Measurements from ENCODE around the gene DGCR6. TPM values are rescaled to one million over a fixed set of nuclear protein-coding genes. Genes with fewer than 3 reads are reported as not detected.
"Not testable (repeated sequence)": the region's sequence is repeated elsewhere in the genome, so short reads cannot be mapped to it uniquely, and the experiment has no call there.

DGCR6 gene
- 2.1 and 6.7 TPM in 2 replicates for total RNA-seq (2014; rRNA removed; shearing (Covaris generic); ENCODE audit: low replicate concordance)

DNA sequence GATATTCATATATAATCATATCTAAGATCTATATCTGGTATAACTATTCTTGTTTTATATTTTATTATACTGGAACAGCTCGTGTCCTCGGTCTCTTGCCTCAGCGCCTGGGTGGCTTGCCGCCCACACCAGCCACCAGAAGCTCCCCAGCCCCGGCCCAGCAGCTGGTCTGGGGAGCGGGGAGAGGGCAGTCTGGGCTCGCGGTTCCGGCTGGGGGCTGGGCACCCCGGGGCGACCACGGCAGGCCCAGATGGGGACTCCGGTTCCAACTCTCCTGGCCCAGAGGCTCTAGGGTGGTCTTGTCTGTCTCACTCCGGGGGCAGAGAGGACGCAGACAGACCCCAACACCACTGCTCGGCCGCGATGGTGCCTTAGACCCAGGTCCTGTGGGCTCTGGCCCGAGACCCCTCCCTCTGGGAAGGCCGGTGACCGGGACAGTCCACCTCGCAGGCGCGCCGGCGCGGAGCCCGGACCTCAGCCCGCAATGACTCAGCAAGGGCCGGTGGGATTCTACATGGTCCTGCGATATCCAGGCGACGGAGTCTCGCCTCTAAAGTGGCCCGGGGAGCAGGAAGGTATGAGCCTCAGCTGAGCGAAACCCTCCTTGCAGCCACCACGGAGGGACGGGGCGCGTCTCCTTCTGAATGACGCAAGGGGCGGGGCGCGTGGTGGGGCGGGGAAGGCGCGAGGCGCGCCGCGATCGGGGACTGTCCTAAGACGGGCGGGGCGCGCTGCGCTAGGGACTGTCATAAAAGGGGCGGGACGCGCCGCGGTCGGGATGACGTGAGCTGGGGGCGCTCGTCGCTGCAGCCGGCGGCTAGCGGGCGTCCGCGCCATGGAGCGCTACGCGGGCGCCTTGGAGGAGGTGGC lies at the start of gene DGCR6:
Gene DGCR6 (plus strand): TSS at position 781 of the 870 bp plus-strand sequence. CDS start 55 bp downstream, at position 836.
- H3K4me3 ChIP-seq (ENCODE audit: low read length): no peak within 1 kb of the TSS

DNA sequence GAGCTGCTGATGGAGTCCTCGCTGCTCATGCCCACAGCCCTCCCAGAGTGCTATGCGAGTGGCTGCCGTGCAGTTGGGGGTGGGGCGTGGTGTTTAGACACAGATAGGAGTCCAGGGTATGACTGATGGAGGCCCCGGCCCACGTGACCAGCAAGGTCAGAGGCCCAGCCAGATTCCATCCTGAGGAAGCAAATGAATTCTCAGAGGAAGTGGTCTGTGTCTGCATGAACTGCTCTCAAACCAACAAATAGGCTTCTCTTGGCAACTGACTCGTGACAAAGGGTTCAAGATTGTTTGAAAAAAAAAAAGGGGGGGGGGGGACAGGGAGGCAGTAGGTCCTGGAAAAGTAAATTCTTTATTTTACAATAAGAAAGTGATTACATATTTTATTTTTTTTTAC lies 46.8 kb upstream of the DGCR6 start:
- not testable (repeated sequence) for H3K9me3 ChIP-seq (ENCODE audit: low read length); H3K4me1 ChIP-seq (ENCODE audit: low read length); H3K9ac ChIP-seq (ENCODE audit: low read length); H2AFZ ChIP-seq (ENCODE audit: low read length); H4K20me1 ChIP-seq (ENCODE audit: insufficient read depth, low read depth, low read length); H3K79me2 ChIP-seq (ENCODE audit: low read length); H3K4me3 ChIP-seq (ENCODE audit: low read length); H3K4me2 ChIP-seq (ENCODE audit: low read depth, low read length, poor library complexity, severe bottlenecking); H3K9me2 ChIP-seq (replicated peaks; ENCODE audit: insufficient read depth, low read length); H3K27ac ChIP-seq (ENCODE audit: low read length); DNase-seq; H3K36me3 ChIP-seq (ENCODE audit: insufficient read depth, low read length); H3K27me3 ChIP-seq (ENCODE audit: low read length)

More for the DNA sequence above, at the start of gene DGCR6:
- no peak for DNase-seq
- Histone ChIP-seq H3K79me2 (ENCODE audit: low read length) (no peaks in the 10 kb centered on the region), H3K9me3 (ENCODE audit: low read length) (no peaks in the 10 kb centered on the region), H2AFZ (ENCODE audit: low read length) (no peak within 1 kb of the TSS), H3K9me2 (replicated peaks; ENCODE audit: insufficient read depth, low read length) (no peaks in the 10 kb centered on the region), H3K27ac (ENCODE audit: low read length) (no peak within 1 kb of the TSS), H3K4me2 (ENCODE audit: low read depth, low read length, poor library complexity, severe bottlenecking) (no peak within 1 kb of the TSS), H3K27me3 (ENCODE audit: low read length) (no peaks in the 10 kb centered on the region), H3K36me3 (ENCODE audit: insufficient read depth, low read length) (no peaks in the 10 kb centered on the region), H3K4me1 (ENCODE audit: low read length) (no peaks in the 10 kb centered on the region), H3K9ac (ENCODE audit: low read length) (no peak within 1 kb of the TSS), H4K20me1 (ENCODE audit: insufficient read depth, low read depth, low read length) (no peaks in the 10 kb centered on the region)

DNA sequence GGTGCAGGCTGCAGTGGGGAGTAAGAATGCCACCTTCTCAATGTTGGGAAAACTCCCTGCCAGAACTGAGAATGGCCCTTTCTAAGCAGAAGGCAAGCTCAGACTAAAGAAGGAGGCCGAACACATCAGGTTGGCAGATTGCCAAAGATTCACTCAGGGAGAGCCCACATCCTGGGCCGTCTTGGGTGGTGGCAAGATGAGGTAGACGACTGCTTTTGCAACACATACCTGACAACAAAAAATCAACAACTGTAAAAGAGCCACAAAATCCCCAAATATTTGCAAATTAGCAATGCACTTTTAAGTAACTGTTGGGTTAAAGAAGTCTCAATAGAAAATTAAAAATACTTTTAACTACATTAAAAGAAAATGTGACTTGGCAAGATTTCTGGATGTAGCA lies 24.9 kb upstream of the DGCR6 start:
- H3K27me3 ChIP-seq (ENCODE audit: low read length); H3K36me3 ChIP-seq (ENCODE audit: insufficient read depth, low read length); H3K9me3 ChIP-seq (ENCODE audit: low read length); H4K20me1 ChIP-seq (ENCODE audit: insufficient read depth, low read depth, low read length); H3K4me3 ChIP-seq (ENCODE audit: low read length); H3K79me2 ChIP-seq (ENCODE audit: low read length); H3K27ac ChIP-seq (ENCODE audit: low read length); H2AFZ ChIP-seq (ENCODE audit: low read length); H3K9me2 ChIP-seq (replicated peaks; ENCODE audit: insufficient read depth, low read length); H3K4me2 ChIP-seq (ENCODE audit: low read depth, low read length, poor library complexity, severe bottlenecking); H3K4me1 ChIP-seq (ENCODE audit: low read length); H3K9ac ChIP-seq (ENCODE audit: low read length): not testable (repeated sequence)
- peak; percentile 38 for DNase-seq

DNA sequence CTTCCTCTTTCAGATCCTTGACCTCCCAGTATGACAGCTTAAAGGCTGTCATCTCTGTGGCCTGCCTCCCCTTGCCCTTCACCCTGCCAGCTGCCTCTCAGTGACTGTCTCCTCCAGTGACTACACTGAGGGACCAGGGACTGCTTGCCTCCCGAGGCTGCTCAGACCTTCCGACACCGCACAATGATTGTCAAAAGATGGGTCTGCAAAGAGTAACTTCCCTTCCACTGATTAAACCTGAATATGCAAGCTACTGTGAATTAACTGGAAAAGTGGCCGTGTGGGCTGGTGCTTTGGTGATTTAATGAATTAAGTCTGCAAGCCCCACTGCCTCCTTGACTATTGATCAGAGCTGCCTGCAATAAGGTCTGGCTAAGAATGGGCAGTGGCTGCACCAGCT lies 21.7 kb upstream of the DGCR6 start:
- H3K4me3 ChIP-seq (ENCODE audit: low read length): not testable (repeated sequence)

DNA sequence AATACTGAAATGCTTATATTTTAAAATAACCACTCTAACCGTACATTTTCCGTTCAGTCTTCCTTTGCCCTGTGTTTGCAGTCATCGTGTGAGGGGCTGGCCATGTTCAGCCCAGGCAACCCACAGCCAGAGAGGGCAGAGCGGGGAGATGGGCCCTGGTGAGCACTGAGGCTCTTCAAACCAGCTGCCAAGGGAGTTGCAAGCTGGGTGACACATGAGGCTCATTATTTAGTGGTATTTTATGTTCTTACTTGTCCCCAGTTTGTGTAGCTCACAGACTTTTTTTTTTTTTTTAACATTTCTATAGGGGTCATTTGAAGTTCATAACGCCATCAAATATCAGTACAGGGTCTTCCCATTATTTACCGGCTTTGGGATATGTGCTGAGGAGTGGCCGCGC lies 18.0 kb upstream of the DGCR6 start:
- no peak for DNase-seq
- no peaks in the 10 kb centered on the region for H3K27me3 ChIP-seq (ENCODE audit: low read length)
- no peaks in the 10 kb centered on the region for H3K79me2 ChIP-seq (ENCODE audit: low read length)
- no peak overlapping the region for H3K9ac ChIP-seq (ENCODE audit: low read length)
- H3K4me3 ChIP-seq (ENCODE audit: low read length): no peak overlapping the region
- H3K4me2 ChIP-seq (ENCODE audit: low read depth, low read length, poor library complexity, severe bottlenecking): no peak overlapping the region
- no peaks in the 10 kb centered on the region for H3K9me2 ChIP-seq (replicated peaks; ENCODE audit: insufficient read depth, low read length)
- H4K20me1 ChIP-seq (ENCODE audit: insufficient read depth, low read depth, low read length): no peaks in the 10 kb centered on the region
- no peaks in the 10 kb centered on the region for H3K9me3 ChIP-seq (ENCODE audit: low read length)
- H3K4me1 ChIP-seq (ENCODE audit: low read length): no peaks in the 10 kb centered on the region
- no peaks in the 10 kb centered on the region for H3K36me3 ChIP-seq (ENCODE audit: insufficient read depth, low read length)
- H2AFZ ChIP-seq (ENCODE audit: low read length): no peak overlapping the region
- H3K27ac ChIP-seq (ENCODE audit: low read length): no peak overlapping the region

More for the DNA sequence above, 21.7 kb upstream of the DGCR6 start:
- not testable (repeated sequence) for H3K36me3 ChIP-seq (ENCODE audit: insufficient read depth, low read length); H4K20me1 ChIP-seq (ENCODE audit: insufficient read depth, low read depth, low read length); H3K9me2 ChIP-seq (replicated peaks; ENCODE audit: insufficient read depth, low read length); H3K27me3 ChIP-seq (ENCODE audit: low read length); H2AFZ ChIP-seq (ENCODE audit: low read length); H3K9ac ChIP-seq (ENCODE audit: low read length); H3K79me2 ChIP-seq (ENCODE audit: low read length); H3K4me1 ChIP-seq (ENCODE audit: low read length); DNase-seq; H3K9me3 ChIP-seq (ENCODE audit: low read length); H3K4me2 ChIP-seq (ENCODE audit: low read depth, low read length, poor library complexity, severe bottlenecking); H3K27ac ChIP-seq (ENCODE audit: low read length)

DNA sequence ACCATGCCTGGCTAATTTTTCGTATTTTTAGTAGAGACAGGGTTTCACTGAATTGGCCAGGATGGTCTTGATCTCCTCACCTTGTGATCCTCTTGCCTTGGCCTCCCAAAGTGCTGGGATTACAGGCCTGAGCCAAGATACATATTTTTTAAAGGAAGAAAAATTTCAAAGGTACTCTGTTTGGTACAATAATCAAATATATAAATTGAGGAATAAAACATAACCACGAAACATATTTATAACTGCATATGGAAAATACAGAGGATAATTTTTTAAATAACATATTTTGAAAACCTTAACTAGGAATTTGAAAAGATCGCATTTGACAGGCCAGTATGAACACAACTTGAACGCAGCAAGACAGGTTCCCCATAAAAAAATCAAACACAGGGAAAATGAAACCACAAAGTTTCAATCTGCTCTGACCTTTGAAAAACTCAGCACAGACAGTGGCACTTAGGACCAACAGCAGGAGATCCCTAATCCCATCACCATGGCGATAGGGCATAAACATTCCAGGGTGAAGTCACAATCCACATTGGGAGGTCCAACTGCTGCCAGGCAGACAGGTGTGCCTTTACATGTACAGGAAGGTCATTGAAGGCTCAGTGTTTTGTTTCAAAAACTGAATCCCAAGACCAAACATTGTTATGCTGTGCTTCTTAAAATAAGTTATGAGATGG lies 15.5 kb upstream of the DGCR6 start:
- DNase-seq; H2AFZ ChIP-seq (ENCODE audit: low read length); H3K9me2 ChIP-seq (replicated peaks; ENCODE audit: insufficient read depth, low read length); H3K27ac ChIP-seq (ENCODE audit: low read length); H3K4me1 ChIP-seq (ENCODE audit: low read length); H3K9me3 ChIP-seq (ENCODE audit: low read length); H3K27me3 ChIP-seq (ENCODE audit: low read length); H3K4me3 ChIP-seq (ENCODE audit: low read length); H3K4me2 ChIP-seq (ENCODE audit: low read depth, low read length, poor library complexity, severe bottlenecking); H3K9ac ChIP-seq (ENCODE audit: low read length); H4K20me1 ChIP-seq (ENCODE audit: insufficient read depth, low read depth, low read length); H3K36me3 ChIP-seq (ENCODE audit: insufficient read depth, low read length); H3K79me2 ChIP-seq (ENCODE audit: low read length): not testable (repeated sequence)

DNA sequence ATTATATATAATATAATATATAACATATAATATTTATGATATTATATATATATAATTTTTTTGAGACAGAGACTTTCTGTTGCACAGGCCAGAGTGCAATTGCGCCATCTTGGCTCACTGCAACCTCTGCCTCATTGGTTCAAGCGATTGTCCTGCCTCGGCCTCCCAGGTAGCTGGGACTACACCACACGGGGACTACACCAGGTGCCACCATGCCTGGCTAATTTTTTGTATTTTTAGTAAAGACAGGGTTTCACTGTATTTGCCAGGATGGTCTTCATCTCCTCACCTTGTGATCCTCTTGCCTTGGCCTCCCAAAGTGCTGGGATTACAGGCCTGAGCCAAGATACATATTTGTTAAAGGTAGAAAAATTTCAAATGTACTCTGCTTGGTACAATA lies 12.3 kb upstream of the DGCR6 start:
- not testable (repeated sequence) for H4K20me1 ChIP-seq (ENCODE audit: insufficient read depth, low read depth, low read length); H3K4me3 ChIP-seq (ENCODE audit: low read length); H3K9ac ChIP-seq (ENCODE audit: low read length); H3K4me2 ChIP-seq (ENCODE audit: low read depth, low read length, poor library complexity, severe bottlenecking); H3K4me1 ChIP-seq (ENCODE audit: low read length); H3K79me2 ChIP-seq (ENCODE audit: low read length); H3K36me3 ChIP-seq (ENCODE audit: insufficient read depth, low read length); H3K9me3 ChIP-seq (ENCODE audit: low read length); H3K9me2 ChIP-seq (replicated peaks; ENCODE audit: insufficient read depth, low read length); H3K27ac ChIP-seq (ENCODE audit: low read length); H2AFZ ChIP-seq (ENCODE audit: low read length); DNase-seq; H3K27me3 ChIP-seq (ENCODE audit: low read length)

DNA sequence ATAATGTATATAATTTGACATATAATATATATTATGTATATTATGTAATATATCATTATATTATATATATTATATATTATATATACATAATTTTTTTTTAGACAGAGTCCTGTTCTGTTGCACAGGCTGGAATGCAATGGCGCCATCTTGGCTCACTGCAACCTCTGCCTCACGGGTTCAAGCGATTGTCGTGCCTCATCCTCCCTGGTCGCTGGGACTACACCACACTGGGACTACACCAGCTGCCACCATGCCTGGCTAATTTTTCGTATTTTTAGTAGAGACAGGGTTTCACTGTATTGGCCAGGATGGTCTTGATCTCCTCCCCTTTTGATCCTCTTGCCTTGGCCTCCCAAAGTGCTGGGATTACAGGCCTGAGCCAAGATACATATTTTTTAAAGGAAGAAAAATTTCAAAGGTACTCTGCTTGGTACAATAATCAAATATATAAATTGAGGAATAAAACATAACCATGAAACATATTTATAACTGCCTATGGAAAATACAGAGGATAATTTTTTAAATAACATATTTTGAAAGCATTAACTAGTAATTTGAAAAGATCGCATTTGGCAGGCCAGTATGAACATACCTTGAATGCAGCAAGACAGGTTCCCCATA lies 10.0 kb upstream of the DGCR6 start:
- DNase-seq; H3K27me3 ChIP-seq (ENCODE audit: low read length); H3K27ac ChIP-seq (ENCODE audit: low read length); H4K20me1 ChIP-seq (ENCODE audit: insufficient read depth, low read depth, low read length); H3K9me2 ChIP-seq (replicated peaks; ENCODE audit: insufficient read depth, low read length); H2AFZ ChIP-seq (ENCODE audit: low read length); H3K4me2 ChIP-seq (ENCODE audit: low read depth, low read length, poor library complexity, severe bottlenecking); H3K4me1 ChIP-seq (ENCODE audit: low read length); H3K4me3 ChIP-seq (ENCODE audit: low read length); H3K36me3 ChIP-seq (ENCODE audit: insufficient read depth, low read length); H3K9me3 ChIP-seq (ENCODE audit: low read length); H3K79me2 ChIP-seq (ENCODE audit: low read length); H3K9ac ChIP-seq (ENCODE audit: low read length): not testable (repeated sequence)

Measured in Karpas-422 (cell line).